Measurements from ENCODE around the gene CDH12.
"Not testable (repeated sequence)": the region's sequence is repeated elsewhere in the genome, so short reads cannot be mapped to it uniquely, and the experiment has no call there.

The CDH12 gene

DNA sequence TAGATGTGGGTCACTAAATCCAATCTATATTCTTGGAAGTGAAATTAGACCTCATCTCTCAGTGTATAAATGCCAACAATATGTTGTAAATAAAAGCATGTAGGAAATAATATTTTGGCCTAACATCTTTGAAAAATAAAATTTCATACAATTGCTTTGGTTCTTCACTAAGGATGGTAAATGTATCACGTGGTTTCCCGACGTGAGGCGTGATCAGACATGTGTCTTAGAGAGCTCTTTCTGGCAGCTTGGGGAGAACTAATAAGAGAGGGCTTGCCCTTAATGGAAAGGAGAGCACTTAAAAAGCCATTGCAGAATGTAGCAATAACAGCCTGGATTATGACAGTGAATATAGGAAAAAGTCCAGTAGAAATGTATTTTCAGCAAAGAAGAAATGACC lies 602.6 kb downstream of the CDH12 start:
- ATAC-seq: no peak

- ATAC-seq: no peak
Measured at GRCh38 chr5:22249209-22249729, 603.9 kb downstream of the CDH12 start.

GRCh38 chr5:22245770-22246169 lies 607.4 kb downstream of the CDH12 start:
- no peak for ATAC-seq

DNA sequence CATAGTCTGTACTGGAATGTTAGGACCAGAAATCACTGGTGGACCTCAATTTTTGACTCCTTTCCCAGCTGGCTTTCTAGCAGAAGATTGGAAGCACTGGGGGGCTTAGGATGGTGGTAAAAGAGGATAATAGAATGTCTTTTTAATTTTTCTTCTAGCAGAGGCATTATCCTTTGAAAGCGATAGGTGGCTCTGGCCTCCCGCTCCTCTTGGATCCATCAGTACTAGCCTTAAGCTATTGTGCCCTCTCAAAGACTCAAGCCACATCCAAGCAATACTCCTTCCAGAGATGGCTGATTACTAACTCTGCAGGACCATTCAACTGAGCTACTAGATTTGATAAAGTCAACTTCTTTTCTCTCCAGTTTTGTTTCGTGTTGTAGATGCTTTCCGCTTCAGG lies 610.6 kb downstream of the CDH12 start:
- no peak for ATAC-seq

DNA sequence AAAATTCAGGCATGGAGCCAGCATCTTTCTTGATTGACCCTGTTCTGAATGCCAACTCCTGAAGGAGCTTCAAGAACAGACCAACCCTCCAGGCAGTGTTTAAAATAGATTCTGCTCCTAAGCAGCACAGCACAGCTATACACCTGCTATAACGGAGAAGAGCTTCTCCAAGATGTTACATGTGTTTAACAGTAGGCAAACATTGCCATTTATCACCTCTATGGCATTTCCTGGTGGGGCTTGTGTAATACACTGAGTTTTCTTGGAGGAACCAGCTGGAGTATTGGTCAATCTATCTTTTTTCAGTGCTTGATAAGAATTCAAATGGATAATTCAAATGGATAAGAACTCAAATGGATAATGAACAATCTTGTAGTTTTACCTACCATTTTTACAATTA lies 615.1 kb downstream of the CDH12 start:
- ATAC-seq: no peak

- ATAC-seq: no peak
Measured at GRCh38 chr5:22226423-22226822, 626.7 kb downstream of the CDH12 start.

- no peak for ATAC-seq
Measured at GRCh38 chr5:22223079-22223478, 630.1 kb downstream of the CDH12 start.

DNA sequence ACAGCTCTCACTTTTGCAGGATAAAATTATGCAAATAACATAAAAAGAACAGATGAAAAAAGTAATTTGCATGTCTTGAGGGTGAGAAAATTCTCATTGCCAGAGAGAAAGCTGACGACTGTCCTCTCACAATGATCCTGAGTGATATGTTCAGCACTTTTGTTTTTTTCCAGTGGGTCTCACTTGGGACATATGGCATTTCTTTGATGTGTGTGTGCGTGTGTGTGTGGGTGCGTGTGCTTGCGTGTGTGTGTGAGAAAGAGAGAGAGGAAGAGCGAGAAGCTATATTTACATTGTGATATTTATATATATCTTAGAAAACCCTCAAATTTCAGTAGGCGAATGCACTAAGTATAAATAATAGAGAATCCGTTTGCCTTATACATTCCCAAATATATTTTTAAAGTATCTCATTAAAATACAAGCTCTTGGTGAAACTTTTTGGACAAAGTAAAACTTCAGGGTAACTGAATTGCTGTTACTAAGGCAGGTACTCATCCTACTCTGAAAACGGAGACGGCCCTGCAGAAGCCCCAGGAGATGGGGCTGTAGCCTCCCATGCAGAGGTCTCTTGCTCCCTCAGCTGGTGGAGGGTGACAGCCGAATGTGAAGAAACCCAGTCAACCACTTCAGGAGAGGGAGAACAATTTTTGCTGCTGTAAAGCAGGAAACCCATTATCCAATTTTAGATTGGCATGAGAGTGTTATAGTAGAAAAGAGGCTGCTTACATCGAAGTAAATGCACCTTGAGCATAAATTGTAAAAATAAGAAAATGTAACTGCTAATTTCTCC lies 639.2 kb downstream of the CDH12 start:
- ATAC-seq: not testable (repeated sequence)

- not testable (repeated sequence) for ATAC-seq
Measured at GRCh38 chr5:22212254-22212991, 640.7 kb downstream of the CDH12 start.

DNA sequence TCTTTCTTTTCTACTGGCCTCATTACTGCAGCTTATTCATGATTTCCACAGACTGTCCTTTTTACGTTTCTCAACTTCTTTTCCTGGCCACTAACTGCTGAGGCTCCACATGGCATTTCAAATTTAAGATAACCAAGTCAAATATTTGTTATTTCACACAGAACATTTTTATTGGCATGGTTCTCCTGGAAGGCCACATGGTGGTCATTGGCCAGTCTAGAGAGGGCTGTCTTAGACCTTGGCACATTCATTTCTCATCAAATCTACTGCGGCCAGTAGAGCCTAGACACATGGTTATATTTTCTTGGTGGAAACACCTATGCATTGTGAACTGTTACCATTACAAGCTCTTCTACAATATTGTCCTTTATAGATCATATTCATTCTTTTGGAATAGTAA lies 644.7 kb downstream of the CDH12 start:
- ATAC-seq: not testable (repeated sequence)

GRCh38 chr5:22188651-22189050 lies 664.5 kb downstream of the CDH12 start:
- ATAC-seq: not testable (repeated sequence)

- not testable (repeated sequence) for ATAC-seq
Measured at GRCh38 chr5:22187632-22188228, 665.4 kb downstream of the CDH12 start.

DNA sequence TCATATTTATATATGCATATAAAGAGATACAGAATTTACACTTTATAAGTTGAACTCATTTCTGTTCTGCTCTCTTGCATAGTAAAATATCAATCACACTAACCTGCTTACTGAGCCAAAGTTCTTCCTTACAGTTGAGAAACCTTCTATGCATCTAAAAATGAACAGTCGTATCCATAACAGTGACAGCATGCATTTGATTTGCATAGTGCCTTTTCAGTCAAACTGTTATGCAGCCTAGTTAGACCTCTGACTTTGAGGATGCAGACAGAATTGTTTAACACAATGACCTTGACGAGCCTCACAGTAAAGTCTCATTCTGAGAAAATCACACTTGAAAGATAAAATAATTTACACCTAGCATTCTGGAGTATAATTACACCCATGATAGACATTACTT lies 683.9 kb downstream of the CDH12 start:
- not testable (repeated sequence) for ATAC-seq

GRCh38 chr5:22168704-22169103 lies 684.4 kb downstream of the CDH12 start:
- not testable (repeated sequence) for ATAC-seq

DNA sequence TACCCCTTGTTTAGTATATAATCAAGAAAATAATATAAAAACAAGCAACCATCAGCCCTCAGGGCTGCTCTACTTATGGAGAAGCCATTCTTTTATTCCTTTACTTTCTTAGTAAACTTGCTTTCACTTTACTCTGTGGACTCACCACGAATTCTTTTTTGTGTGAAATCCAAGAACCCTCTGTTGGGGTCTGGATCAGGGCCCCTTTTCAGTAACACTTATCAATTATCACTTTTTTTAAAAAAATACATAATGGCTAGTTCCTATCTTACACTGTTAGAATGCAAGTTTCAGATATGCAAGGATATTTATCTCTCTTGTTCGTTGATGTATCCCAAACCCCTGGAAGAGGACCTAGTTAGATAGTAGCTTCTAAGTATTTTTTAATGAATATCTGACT lies 687.2 kb downstream of the CDH12 start:
- ATAC-seq: not testable (repeated sequence)

DNA sequence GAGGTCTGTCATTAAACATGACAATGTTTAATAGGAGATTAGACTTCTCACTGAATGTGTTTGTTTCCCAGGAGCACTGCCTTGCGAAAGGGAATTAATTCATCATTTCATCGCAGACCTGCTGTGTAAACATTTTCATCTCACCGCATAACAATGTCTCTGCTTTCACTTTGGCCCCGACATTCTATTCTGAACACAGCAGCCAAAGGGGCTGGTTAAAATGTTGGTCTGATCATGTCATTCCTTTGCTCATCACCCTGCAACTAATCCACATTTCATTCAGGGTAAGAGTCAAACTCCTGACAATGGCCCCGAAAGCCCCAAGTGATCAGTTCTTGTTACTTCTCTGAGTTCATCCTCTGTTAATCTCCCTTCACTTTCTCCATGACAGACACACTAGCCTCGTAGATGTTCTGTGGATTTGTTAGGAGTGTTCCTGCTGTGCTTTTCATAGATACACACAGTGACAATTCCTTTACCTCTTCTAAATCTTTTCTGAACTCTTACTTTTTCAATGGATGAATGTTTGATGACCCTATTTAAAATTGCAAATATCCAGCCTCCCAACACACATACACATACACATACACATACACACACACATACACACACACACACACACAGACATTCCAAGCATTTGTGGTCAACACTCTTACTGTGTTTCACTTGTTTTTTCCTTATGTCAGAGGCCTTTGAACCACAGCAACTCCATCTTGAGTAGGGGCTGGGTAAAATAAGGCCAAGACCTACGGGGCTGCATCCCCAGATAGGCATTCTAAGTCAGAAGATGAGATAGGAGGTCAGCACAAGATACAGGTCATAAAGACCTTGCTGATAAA lies 688.0 kb downstream of the CDH12 start:
- ATAC-seq: not testable (repeated sequence)

DNA sequence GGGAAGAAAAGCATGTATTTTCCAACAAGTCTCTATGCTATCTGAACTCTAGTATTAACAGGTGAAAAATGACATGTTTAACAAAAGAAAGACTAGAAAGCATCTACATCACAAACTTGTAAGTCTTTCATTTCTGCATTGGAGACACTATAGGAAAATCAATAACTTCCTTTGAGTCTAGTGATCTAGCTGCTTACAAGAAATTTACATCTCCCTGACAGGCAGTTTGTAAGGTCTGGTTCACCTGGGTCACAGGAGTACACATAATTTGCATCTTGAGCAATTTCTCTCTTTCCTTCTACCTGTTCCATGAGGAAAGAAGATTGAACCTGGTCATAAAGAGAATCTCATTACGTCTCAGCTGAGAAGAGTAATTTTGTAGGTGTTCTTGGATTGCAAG lies 696.2 kb downstream of the CDH12 start:
- ATAC-seq: not testable (repeated sequence)

DNA sequence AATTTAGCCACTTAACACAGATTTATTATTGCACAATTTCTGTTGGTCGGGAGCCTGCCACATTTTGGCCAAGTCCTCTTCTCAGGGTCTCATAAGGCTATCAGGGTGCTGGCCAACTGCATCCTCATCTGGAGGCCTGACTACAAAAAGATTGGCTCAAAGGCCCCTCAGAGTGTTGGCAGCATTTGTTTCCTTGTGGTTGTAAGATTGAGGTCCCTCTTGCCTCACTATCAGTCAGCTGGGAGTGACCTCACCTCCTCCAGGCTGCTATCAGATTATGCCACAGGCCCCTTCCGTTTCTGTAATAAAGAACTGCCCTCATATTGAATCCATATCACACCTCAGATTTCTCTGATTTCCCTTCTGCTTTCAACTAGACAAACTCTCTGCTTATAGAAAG lies 698.4 kb downstream of the CDH12 start:
- not testable (repeated sequence) for ATAC-seq

GRCh38 chr5:22151801-22152200 lies 701.3 kb downstream of the CDH12 start:
- not testable (repeated sequence) for ATAC-seq

GRCh38 chr5:22140418-22140817 lies 712.7 kb downstream of the CDH12 start:
- not testable (repeated sequence) for ATAC-seq

DNA sequence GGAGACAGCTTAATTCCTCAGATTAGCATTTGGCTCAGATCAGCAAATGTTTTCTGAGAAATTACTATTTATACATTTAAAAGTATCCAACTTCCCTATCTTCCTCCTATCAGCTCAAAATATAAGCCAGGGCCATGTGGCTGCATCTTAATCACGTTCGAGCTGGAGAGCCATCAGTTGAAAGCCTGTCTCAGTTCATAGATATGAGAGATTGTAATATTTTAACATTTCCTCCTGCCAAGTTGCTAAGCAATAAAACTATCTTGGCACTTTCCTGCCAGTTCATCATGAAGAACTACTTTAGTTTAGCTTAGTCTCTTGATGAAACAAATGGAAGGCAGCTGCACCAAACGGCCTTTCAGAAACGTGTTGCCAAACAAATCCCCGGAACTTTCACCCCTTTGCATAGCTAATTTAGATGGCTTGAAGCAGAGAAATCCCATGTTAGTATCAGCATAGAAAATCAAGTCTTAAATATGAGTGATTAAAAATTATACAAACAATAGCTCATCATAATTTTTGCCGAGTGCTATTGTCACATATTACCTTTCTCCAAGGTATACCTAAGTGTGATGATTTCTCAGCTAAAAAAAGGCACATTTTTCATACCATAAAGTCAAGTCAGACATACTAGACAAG lies 713.4 kb downstream of the CDH12 start:
- not testable (repeated sequence) for ATAC-seq

GRCh38 chr5:22111320-22111719 lies 741.8 kb downstream of the CDH12 start:
- ATAC-seq: no peak
